Measurements from ENCODE around the gene LRMDA.
"Not testable (repeated sequence)": the region's sequence is repeated elsewhere in the genome, so short reads cannot be mapped to it uniquely, and the experiment has no call there.

Gene LRMDA

GRCh38 chr10:76049581-76050290, 618.3 kb downstream of the LRMDA start:
- H3K9me3 ChIP-seq (ENCODE audit: insufficient read depth, low read depth, low read length): no peaks in the 10 kb centered on the region
- H3K4me1 ChIP-seq (ENCODE audit: insufficient read depth, low read length): peaks cover 7% of the 10 kb centered on the region
- no peak overlapping the region for H3K27ac ChIP-seq (ENCODE audit: low read length)
- no peaks in the 10 kb centered on the region for H3K36me3 ChIP-seq (ENCODE audit: insufficient read depth, low read depth, low read length)
- peaks cover 6% of the 10 kb centered on the region; the same call in 1 of the 2 replicates for H3K27me3 ChIP-seq (ENCODE audit: insufficient read depth, low read length)
- no peak overlapping the region for H3K4me3 ChIP-seq (ENCODE audit: low read length)
- H3K9ac ChIP-seq (ENCODE audit: low read depth, low read length): no peak overlapping the region

- no peak overlapping the region for H3K4me3 ChIP-seq (ENCODE audit: low read length)
- peaks cover 7% of the 10 kb centered on the region for H3K4me1 ChIP-seq (ENCODE audit: insufficient read depth, low read length)
- H3K9me3 ChIP-seq (ENCODE audit: insufficient read depth, low read depth, low read length): 0 out of 2 replicates have a peak, but pooled peaks cover 1% of the 10 kb centered on the region
- H3K27me3 ChIP-seq (ENCODE audit: insufficient read depth, low read length): peaks cover 4% of the 10 kb centered on the region; the same call in 1 of the 2 replicates
- no peaks in the 10 kb centered on the region for H3K36me3 ChIP-seq (ENCODE audit: insufficient read depth, low read depth, low read length)
- no peak overlapping the region for H3K27ac ChIP-seq (ENCODE audit: low read length)
- H3K9ac ChIP-seq (ENCODE audit: low read depth, low read length): no peak overlapping the region
Measured at GRCh38 chr10:76050291-76050625, 618.8 kb downstream of the LRMDA start.

GRCh38 chr10:76051007-76051936, 619.8 kb downstream of the LRMDA start:
- H3K27me3 ChIP-seq (ENCODE audit: insufficient read depth, low read length): no peaks in the 10 kb centered on the region
- H3K4me3 ChIP-seq (ENCODE audit: low read length): no peak overlapping the region
- H3K4me1 ChIP-seq (ENCODE audit: insufficient read depth, low read length): peaks cover 7% of the 10 kb centered on the region
- H3K9me3 ChIP-seq (ENCODE audit: insufficient read depth, low read depth, low read length): peaks cover 11% of the 10 kb centered on the region
- no peaks in the 10 kb centered on the region for H3K36me3 ChIP-seq (ENCODE audit: insufficient read depth, low read depth, low read length)
- no peak overlapping the region for H3K9ac ChIP-seq (ENCODE audit: low read depth, low read length)
- no peak overlapping the region for H3K27ac ChIP-seq (ENCODE audit: low read length)

GRCh38 chr10:76052682-76053503, 621.5 kb downstream of the LRMDA start:
- peaks cover 16% of the 10 kb centered on the region for H3K9me3 ChIP-seq (ENCODE audit: insufficient read depth, low read depth, low read length)
- H3K4me3 ChIP-seq (ENCODE audit: low read length): no peak overlapping the region
- no peak overlapping the region for H3K9ac ChIP-seq (ENCODE audit: low read depth, low read length)
- peaks cover 7% of the 10 kb centered on the region for H3K4me1 ChIP-seq (ENCODE audit: insufficient read depth, low read length)
- no peaks in the 10 kb centered on the region for H3K27me3 ChIP-seq (ENCODE audit: insufficient read depth, low read length)
- H3K36me3 ChIP-seq (ENCODE audit: insufficient read depth, low read depth, low read length): no peaks in the 10 kb centered on the region
- H3K27ac ChIP-seq (ENCODE audit: low read length): no peak overlapping the region

GRCh38 chr10:76055466-76055865, 624.0 kb downstream of the LRMDA start:
- peaks cover 16% of the 10 kb centered on the region for H3K9me3 ChIP-seq (ENCODE audit: insufficient read depth, low read depth, low read length)
- no peaks in the 10 kb centered on the region for H3K27me3 ChIP-seq (ENCODE audit: insufficient read depth, low read length)
- H3K27ac ChIP-seq (ENCODE audit: low read length): no peak overlapping the region
- no peaks in the 10 kb centered on the region for H3K36me3 ChIP-seq (ENCODE audit: insufficient read depth, low read depth, low read length)
- no peak overlapping the region for H3K4me3 ChIP-seq (ENCODE audit: low read length)
- H3K4me1 ChIP-seq (ENCODE audit: insufficient read depth, low read length): peaks cover 5% of the 10 kb centered on the region
- H3K9ac ChIP-seq (ENCODE audit: low read depth, low read length): no peak overlapping the region

- no peak overlapping the region for H3K4me3 ChIP-seq (ENCODE audit: low read length)
- H3K4me1 ChIP-seq (ENCODE audit: insufficient read depth, low read length): no peaks in the 10 kb centered on the region; the same call in 1 of the 2 replicates
- H3K9ac ChIP-seq (ENCODE audit: low read depth, low read length): no peak overlapping the region
- H3K36me3 ChIP-seq (ENCODE audit: insufficient read depth, low read depth, low read length): no peaks in the 10 kb centered on the region
- H3K27ac ChIP-seq (ENCODE audit: low read length): no peak overlapping the region
- H3K9me3 ChIP-seq (ENCODE audit: insufficient read depth, low read depth, low read length): peaks cover 16% of the 10 kb centered on the region
- no peaks in the 10 kb centered on the region for H3K27me3 ChIP-seq (ENCODE audit: insufficient read depth, low read length)
Measured at GRCh38 chr10:76055963-76056362, 624.5 kb downstream of the LRMDA start.

GRCh38 chr10:76060993-76061392, 629.6 kb downstream of the LRMDA start:
- not testable (repeated sequence) for H3K9ac ChIP-seq (ENCODE audit: low read depth, low read length); H3K36me3 ChIP-seq (ENCODE audit: insufficient read depth, low read depth, low read length); H3K4me1 ChIP-seq (ENCODE audit: insufficient read depth, low read length); H3K4me3 ChIP-seq (ENCODE audit: low read length); H3K27ac ChIP-seq (ENCODE audit: low read length); H3K9me3 ChIP-seq (ENCODE audit: insufficient read depth, low read depth, low read length); H3K27me3 ChIP-seq (ENCODE audit: insufficient read depth, low read length)

GRCh38 chr10:76066457-76066856, 635.0 kb downstream of the LRMDA start:
- peaks cover 22% of the 10 kb centered on the region for H3K9me3 ChIP-seq (ENCODE audit: insufficient read depth, low read depth, low read length)
- no peak overlapping the region for H3K27ac ChIP-seq (ENCODE audit: low read length)
- no peak overlapping the region for H3K9ac ChIP-seq (ENCODE audit: low read depth, low read length)
- no peak overlapping the region for H3K4me3 ChIP-seq (ENCODE audit: low read length)
- H3K36me3 ChIP-seq (ENCODE audit: insufficient read depth, low read depth, low read length): no peaks in the 10 kb centered on the region
- H3K4me1 ChIP-seq (ENCODE audit: insufficient read depth, low read length): no peaks in the 10 kb centered on the region
- no peaks in the 10 kb centered on the region for H3K27me3 ChIP-seq (ENCODE audit: insufficient read depth, low read length)

GRCh38 chr10:76067447-76067846, 636.0 kb downstream of the LRMDA start:
- no peaks in the 10 kb centered on the region for H3K27me3 ChIP-seq (ENCODE audit: insufficient read depth, low read length)
- H3K9ac ChIP-seq (ENCODE audit: low read depth, low read length): no peak overlapping the region
- H3K36me3 ChIP-seq (ENCODE audit: insufficient read depth, low read depth, low read length): no peaks in the 10 kb centered on the region
- H3K9me3 ChIP-seq (ENCODE audit: insufficient read depth, low read depth, low read length): peaks cover 22% of the 10 kb centered on the region
- no peak overlapping the region for H3K27ac ChIP-seq (ENCODE audit: low read length)
- H3K4me1 ChIP-seq (ENCODE audit: insufficient read depth, low read length): no peaks in the 10 kb centered on the region
- no peak overlapping the region for H3K4me3 ChIP-seq (ENCODE audit: low read length)

GRCh38 chr10:76068856-76069255, 637.4 kb downstream of the LRMDA start:
- peaks cover 22% of the 10 kb centered on the region for H3K9me3 ChIP-seq (ENCODE audit: insufficient read depth, low read depth, low read length)

GRCh38 chr10:76070916-76071315, 639.5 kb downstream of the LRMDA start:
- no peak overlapping the region for H3K4me3 ChIP-seq (ENCODE audit: low read length)
- H3K9ac ChIP-seq (ENCODE audit: low read depth, low read length): no peak overlapping the region
- peaks cover 22% of the 10 kb centered on the region for H3K9me3 ChIP-seq (ENCODE audit: insufficient read depth, low read depth, low read length)
- no peaks in the 10 kb centered on the region for H3K27me3 ChIP-seq (ENCODE audit: insufficient read depth, low read length)
- H3K4me1 ChIP-seq (ENCODE audit: insufficient read depth, low read length): no peaks in the 10 kb centered on the region
- no peak overlapping the region for H3K27ac ChIP-seq (ENCODE audit: low read length)
- H3K36me3 ChIP-seq (ENCODE audit: insufficient read depth, low read depth, low read length): no peaks in the 10 kb centered on the region

More at GRCh38 chr10:76068856-76069255, 637.4 kb downstream of the LRMDA start:
- Histone ChIP-seq H3K36me3 (ENCODE audit: insufficient read depth, low read depth, low read length) (no peaks in the 10 kb centered on the region), H3K4me3 (ENCODE audit: low read length) (no peak overlapping the region), H3K9ac (ENCODE audit: low read depth, low read length) (no peak overlapping the region), H3K27ac (ENCODE audit: low read length) (no peak overlapping the region), H3K27me3 (ENCODE audit: insufficient read depth, low read length) (no peaks in the 10 kb centered on the region), H3K4me1 (ENCODE audit: insufficient read depth, low read length) (no peaks in the 10 kb centered on the region)

All from iPS-20b (cell line).